ENCODE results near the gene CTU1.

The CTU1 gene

DNA sequence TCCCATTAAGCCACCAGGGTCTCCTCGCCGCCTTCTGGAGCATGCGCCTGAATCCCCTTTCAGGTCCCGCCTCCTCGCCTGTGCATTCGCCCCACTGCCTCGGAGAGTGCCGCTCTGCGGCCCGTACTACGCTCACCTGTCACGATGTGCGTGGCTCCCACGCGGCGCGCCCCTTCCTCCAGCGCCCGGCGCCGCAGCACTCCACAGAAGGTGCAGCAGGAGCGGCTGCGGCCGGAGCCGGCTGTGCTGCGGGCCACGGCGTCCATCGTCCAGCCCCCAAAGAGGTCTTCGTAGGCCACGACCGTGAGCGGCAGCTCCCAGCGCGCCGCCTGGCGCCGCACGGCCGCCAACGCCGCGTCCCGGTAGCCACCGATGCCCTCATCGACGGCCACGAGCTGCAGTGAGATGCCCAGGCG is 4.3 kb downstream of the CTU1 start:
- DNase-seq (ENCODE audit: low spot score), result no peak

DNA sequence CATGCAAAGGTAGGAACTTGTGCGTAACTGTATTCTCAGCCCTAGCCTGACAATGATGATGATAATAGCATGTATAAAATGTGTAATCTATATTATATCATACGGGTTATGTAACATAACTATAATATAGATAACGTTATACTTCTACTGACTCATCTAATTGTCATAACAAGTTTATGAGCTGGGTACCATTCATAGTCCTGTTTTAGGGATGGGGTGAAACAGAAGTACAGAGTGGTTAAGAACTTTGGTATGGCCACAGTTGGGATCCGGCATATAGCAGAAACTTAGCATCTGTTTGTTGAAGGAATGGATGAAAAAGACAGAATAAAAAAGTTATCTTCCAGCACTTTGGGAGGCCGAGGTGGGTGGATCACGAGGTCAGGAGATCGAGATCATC is 5.2 kb downstream of the CTU1 start:
- DNase-seq (ENCODE audit: low spot score), result no peak

DNA sequence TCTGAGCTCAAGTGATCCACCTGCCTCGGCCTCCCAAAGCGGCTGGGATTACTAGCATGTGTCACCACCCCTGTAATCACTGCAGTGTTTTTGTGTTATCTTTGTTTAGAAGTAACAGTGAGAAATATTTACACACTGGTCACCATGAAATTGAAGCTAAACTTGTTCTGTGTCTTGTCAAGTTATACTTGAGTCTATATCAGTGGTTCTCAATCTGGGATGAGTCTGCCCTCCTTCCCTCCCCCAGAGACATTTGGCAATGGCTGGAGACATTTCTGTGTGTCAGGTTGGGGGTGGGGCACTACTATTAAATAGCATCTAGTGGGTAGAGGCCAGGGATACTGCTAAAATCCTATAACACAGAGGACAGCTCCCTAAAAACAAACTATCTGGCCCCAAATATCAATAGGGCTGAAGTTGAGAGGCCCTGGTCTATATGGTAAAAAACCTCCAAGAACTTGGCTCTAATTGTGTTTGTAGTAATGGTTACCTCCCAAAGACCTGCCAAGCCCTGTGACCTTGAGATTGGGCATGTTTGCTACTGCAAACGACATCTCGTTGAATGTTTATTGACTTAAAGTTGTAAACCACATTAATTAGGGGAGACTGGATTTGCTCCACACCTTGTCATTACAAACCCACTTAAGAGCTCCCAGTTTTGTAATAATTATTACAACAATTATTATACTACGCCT is 6.9 kb downstream of the CTU1 start:
- no peak for DNase-seq (ENCODE audit: low spot score)

DNA sequence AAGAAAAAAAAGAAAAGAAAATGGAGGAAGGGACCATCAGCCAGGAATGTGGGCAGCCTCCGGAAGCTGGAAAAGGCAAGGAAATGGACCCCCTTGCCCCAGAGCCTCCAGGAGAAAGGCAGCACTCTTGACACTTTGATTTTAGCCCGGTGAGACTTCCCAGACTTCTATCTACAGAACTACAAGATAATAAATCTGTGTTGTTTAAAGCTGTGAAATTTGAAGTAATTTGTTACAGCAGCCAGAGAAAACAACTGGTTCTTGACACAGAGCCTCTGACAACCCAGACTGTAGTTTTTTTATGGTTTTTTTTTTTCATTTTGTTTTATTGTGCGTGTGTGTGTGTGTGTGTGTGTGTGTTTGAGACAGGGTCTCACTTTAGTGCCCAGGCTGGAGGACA is 7.6 kb downstream of the CTU1 start:
- no peak for DNase-seq (ENCODE audit: low spot score)

DNA sequence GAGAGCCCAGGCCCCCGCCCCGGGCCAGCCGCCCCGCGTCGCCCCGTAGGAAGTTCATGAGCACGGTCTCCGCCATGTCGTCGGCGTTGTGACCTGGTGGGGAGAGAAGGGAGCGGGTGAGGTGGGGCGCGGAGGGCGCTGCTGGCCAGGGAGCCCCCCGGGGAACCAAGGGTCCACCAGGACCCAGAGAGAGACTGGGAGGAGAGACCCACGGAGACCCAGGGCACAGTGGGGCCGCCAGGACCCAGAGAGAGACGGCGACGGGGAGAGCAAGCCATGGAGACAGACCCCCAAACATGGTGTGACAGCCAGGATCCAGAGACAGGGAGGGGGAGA is 9.2 kb downstream of the CTU1 start:
- DNase-seq (ENCODE audit: low spot score), result no peak

DNA sequence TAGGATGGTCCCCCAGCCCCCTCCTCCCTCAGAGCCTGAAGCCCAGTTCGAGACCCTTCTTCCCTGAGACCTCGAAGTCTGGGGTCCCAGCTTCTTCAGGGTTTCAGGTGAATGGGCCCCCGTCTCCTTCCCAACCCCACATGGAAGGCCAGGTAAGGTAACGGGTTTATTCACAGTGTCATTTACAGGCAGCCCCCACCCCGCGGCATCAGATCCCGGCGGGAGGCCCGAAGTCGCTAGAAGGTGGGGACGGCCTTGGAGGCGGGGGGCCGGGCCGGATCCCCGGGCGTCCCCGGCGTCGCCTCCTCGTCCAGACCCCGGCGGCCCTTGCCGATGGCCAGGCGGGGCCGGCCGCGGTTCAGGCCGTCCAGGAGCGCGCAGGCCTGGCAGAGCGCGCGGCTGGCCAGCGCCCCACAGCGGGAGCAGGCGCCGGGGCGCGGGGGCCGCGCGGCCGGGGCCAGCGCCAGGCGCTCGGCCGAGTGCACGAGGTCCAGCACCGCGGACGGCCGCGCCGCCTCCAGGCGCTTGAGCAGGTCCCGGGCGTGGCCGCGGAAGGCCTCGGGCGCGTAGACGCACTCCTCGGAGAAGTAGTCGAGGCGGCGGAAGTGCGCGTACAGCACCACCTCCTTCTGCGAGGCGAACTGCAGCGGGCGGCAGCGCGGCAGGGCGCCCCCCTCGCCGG is 9.7 kb downstream of the CTU1 start:
- no peak for DNase-seq (ENCODE audit: low spot score)

DNA sequence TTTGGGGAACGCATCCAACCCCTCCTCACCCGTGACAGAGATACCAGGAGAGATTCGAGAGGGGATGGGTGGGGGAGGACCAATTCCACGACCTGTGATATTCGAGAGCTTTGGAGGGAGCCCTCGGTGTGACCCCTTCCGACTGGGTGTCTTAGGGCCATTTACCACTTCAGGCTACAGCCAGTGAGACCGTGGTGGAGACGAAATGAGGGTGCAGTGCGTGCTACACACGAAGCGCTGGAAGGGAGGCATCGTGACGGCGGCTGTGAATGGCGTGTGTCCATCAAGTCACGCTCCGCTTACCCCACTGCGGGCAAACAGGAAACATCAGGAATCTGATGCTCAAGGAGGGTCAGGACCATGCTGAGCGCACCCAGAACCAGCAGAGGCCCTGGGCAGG is 10.4 kb downstream of the CTU1 start:
- DNase-seq (ENCODE audit: low spot score), result no peak

DNA sequence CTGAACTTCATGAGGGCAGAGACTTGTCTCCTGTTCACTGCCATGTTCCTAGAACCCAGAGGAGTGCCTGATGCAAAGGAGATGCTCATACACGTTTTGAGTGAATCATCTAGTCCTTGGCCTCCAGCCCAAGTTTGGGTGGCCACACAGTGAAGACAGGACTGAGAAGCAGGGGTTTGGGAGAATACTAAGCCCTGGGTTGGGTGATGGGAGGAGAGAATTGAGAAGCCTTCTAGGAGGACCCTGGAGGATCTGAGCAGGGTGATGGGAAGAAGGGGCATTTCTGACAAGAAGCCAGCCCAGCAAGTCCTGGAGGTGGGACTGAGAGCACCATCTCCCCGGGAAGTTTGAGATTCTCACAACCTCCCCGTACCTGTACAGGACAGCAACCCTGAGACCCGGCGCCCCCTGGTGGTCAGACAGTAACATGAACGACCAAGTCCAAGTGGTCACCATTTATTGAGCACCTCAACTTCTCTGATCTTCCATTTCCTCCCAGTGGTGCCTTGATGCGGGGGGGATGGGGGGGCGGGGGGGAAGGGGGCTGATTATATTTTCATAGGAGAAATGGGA is 11.0 kb downstream of the CTU1 start:
- peak; percentile 58 for DNase-seq (ENCODE audit: low spot score)

DNA sequence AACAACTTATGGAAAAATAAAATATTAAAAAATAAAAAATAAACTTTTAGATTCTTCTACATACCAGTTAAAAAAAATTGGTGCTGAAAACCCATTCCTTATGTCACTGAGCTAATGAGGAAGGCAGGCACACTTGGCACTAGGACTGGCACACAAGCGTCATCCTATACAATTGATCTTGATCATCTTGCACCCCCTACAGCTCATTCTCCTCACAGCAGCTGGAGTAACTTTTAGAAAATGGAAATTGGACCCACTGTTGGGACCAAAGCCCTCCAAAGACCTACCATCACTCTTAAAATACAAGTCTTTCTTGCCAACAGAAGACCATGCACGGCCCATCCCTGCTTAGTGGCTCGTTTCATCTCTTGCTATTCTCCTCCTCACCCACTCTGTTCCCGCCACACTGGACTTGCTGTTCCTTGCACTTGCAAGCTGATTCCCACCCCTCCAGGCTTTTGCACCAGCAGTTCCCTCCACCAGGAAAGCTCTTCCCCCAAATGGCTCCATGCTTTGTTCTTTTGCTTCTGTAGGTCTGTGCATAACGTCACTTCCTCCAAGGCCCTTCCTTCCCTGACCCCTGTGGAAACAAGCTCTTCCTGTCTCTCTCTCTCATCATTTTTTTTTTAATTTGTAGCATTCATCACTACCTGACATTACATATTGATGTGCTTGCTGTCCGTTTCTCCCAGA is 11.6 kb downstream of the CTU1 start:
- DNase-seq (ENCODE audit: low spot score), result no peak

DNA sequence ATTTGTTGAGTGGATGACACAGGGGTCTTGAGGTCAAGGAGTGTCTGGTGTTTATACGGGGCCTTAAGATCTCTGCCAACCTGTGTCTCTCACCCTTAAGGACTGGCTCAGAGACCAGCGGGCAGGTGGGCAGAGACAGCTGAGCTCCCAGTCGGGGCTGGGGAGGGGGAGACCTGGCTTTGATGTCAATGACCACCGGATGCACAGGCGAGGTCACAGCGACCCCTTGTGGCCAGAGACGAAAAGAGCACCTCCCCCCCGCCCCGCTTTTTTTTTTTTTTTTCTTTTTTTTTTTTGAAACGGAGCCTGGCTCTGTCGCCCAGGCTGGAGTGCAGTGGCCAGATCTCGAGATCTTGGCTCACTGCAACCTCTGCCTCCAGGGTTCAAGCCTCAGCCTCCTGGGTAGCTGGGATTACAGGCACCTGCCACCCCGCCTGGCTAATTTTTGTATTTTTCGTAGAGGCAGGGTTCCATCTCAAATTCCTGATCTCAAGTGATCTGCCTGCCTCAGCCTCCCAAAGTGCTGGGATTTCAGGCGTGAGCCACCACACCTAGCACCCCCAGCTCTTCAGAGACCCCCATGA is 13.4 kb downstream of the CTU1 start:
- DNase-seq (ENCODE audit: low spot score), result no peak

DNA sequence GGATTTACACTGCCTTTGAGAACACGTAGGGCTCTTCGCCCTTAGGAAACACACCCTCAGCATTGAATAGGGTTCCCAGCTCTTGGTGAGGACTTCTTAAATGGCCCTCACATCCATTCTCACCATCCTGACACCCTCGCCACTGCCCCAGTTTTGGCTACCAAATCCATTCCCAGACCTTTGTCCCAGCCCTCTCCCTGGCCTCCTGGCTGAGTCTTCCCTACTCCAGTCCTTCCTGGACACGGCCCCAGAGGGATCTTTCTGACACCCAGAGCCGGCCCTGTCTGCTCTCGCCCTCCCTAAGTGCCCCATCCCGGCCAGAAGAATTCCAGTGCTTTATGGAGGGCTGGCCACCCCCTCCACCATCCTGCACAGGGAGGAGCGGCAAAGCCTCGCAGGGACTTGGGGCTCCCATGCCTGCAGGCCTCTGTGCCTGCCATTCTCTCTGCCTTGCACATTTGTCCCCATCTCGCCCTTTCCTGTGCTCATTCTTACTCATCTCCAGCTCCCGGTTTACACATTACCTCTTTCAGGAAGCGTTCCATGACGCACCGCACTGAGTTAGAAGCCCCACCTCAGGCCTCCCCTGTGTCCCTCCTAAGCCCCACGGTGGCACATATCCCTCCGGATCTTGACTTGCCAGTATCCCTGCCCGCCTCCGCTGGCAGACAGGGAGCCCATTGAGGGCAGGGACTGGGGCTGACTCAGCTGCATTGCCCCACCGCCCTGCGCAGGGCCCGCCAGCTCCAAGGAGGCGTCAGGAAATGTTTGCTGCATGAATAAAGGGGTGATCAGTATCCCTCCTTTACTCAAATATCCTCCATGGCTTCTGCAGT is 14.5 kb downstream of the CTU1 start:
- no peak for DNase-seq (ENCODE audit: low spot score)

DNA sequence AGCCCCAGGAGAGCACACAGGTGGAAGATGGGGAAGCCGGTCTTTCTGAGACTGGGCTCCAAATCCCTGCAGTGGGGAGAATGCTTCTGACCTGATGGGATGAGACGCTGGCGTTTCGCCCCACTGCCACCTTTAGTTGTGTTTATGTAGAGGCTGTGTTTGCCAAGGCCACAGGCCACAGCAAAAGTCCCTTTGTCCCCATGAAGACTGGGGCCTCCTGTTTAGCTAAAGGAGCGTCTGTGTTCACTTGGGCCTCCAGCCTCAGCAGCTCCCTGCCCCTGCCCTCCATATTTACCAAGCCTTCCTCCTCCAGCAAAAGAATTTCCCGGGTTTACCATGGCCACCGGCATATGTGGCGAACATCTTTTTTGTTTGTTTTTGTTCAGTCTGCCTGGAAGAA is 15.1 kb downstream of the CTU1 start:
- DNase-seq (ENCODE audit: low spot score), result no peak

DNA sequence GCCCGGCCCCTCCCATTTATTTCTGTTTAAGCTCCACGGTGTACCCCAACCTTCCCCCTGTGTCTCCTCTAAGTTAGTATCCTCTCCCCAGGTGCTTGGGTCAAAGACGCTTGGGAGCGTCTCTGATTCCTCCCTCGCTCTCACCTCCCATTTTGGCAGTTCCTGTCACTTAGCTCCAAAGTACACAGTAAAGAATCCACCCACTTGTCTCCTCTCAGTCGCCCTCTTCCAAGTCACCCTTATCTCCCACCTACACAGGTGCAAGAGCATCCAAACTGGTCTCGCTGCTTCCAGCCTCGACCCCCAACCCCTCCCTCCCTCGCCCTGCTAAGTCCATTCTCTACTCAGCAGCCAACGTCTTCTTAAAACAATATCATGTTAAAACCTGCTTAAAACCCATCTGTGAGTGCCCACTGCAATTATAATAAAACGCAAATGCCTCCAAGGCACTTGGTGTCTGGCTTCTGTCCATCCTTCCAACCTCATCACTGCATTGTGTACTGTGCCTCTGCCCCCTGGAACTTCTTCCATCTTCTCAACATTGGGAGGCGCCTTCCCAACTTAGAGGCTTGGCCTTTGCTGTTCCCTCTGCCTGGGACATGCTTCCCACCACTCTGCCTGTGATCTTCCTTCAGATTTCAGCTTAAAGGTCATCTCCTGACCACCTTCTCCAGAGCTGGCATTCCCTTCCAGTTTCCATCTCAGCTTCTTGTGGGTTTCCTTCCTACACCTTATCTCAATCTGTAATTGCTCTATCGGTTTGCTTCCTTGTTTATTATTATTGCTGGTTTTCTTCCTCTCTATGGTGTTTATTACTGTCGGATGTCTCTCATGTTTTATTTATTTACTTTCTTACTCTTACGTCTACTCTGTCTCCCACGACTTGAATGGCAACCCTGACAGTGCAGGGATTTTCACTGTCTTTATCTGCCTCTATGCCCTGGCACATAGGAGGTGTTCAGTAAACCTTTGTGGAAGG is 16.0 kb downstream of the CTU1 start:
- peak; percentile 45 for DNase-seq (ENCODE audit: low spot score)

DNA sequence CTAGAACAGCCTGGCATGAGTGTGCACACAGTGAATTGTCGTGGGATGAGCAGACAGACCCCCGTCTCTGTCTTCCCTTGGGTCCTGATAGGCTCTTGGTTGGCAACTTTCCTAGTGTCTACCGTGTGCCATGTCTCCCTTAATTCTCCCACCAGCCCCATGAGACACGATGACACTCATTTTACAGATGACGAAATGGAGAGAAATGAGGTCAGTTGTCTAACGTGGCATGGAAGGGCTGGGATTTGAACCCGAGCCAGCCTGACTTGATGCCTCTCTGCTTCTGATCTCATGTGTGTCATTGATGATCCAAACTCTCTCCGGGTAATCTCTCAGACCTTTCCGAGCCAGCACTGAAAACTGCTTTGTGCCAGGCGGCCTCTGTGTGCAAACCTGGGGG is 17.1 kb downstream of the CTU1 start:
- DNase-seq (ENCODE audit: low spot score), result no peak

DNA sequence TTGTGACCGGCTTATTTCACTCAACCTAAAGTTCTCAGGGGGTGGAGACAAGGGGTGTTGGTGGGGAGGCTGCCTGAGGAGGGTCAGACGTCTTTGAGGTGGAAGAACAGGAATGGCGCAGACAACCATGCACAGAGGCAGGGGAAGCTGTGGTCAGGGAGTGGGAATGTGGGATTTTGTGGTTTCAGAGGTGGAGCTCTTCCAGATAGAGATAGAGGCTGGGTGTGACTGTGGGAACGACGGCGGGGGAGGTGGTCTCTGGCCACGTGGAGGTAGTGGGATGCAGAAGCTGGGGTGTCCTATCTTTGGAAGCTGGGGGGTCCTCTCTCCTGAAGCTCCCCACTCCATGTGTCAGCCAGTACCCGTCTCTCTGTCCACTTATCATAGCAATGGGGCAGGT is 17.7 kb downstream of the CTU1 start:
- DNase-seq (ENCODE audit: low spot score), result no peak

DNA sequence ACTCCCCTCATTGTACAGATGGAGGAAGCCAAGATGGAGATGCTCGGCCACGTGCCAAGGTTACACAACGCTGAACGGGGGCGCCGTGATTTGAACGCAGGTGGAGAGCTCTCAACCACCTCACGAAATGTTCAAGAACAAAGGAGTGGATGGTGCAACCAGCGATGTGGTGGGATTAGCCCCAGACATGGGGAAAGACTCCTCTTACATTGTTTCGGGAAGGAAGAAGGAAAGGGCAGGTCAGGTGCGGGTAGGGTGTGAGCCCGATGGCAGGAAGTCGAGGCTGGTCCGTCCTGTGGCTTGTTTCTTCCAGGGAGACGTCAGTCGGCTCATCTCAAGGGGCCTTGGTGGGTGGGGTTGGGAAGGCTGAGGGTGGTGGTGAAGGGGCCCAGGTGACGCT is 18.4 kb downstream of the CTU1 start:
- no peak for DNase-seq (ENCODE audit: low spot score)

DNA sequence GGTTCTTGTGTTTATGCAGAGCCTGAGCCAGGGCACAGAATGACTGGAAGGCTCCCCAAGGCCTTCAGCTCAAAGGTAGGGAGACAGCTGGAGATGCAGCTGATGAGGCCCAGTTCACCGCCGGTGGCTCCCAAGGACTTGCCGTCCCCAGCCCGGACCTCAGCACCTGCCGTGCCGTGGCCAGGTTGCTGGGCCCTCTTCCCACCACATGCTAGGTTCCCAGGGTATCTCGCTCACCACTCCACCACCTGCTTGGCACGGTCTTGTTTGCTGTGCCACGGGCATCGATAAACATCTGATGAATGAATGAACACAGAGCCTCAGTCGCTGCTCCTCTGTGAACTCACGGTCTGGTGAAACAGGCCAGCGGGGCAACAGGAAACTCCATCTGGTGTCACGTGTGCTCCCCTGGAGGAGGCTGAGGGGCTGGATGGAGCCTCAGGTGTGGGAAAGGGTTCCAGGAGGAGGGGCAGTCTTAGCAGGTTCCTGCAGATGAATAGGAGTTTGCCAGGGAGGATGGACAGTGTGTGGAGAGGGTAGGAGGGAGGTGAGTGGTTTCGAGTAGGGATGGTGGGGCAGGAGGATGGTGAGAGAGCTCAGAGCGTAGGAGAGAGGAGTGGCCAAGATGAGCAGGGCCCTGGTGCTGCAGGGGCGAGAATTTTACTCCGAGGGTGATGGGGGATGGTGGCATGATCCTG is 21.9 kb downstream of the CTU1 start:
- no peak for DNase-seq (ENCODE audit: low spot score)

DNA sequence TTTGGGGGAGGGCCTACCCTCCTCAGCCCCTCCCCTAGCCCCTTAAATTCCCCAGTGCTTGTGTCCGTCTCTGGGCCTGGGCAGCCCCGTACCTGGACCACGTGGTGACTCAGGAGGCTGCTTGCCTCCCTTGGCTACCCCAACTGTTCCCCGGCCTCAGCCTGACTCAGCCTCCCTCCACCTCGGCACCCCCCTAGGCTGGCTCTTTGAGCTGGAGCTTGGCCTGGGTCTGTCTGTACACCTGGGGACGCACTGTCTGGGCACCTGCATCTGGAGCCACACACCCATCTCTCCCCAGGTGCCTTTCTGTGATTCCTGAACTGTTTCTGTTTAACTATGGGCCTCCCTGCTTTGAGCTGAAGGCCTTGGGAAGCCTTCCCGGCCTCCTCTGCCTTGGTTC is 23.7 kb downstream of the CTU1 start:
- no peak for DNase-seq (ENCODE audit: low spot score)

DNA sequence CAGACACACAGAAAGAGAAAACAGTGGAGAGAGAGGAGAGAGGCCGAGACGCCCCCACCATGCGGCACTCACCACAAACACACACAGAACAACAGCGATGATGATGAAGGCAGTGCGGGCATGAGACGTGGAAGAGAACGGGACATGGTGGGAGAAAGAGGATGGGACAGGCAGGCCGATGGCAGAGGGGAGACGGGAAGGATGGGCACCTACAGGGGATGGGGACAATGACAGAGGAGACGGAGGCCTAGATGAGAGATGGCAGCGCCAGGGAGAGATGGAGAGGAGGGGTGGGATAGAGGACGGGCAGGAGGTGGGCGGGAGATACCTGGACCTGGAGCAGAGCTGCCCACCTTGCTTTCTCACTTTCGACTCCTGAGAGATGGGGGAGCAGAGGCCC is 24.4 kb downstream of the CTU1 start:
- no peak for DNase-seq (ENCODE audit: low spot score)

DNA sequence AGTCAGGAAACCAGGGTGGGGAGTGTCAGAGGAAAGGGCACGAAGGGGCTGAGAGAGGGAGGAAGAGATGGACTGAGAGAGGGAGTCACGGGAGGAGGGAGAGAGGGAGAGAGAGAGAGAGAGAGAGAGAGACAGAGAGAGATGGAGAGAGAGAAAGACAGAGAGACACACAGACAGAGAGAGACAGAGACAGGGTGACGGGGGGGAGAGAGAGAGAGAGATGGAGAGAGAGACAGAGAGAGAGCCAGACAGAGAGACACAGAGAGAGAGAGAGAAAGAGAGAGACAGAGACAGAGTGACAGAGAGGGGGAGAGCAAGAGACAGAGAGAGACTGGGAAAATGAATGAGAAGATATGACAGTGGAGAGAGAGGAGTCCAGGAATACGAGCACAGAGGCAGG is 25.0 kb downstream of the CTU1 start:
- DNase-seq (ENCODE audit: low spot score), result no peak
